Mononuclear cell (primary cell): ENCODE results near the gene RFTN2. TPM values are rescaled to one million over a fixed set of nuclear protein-coding genes. Genes with fewer than 3 reads are reported as not detected.
"Not testable (repeated sequence)": the region's sequence is repeated elsewhere in the genome, so short reads cannot be mapped to it uniquely, and the experiment has no call there.

Experiments used
- H3K27me3 ChIP-seq: 2 replicates; pipeline ENCODE4 v1.6.0; 2011; ENCODE audit warnings: low read length, control low read depth; ENCODE audit not compliant: insufficient read depth
- H3K4me1 ChIP-seq: 2 replicates; pipeline ENCODE4 v1.5.1; 2011; ENCODE audit warnings: mild to moderate bottlenecking, low read length, control low read depth; ENCODE audit not compliant: insufficient read depth
- H3K4me3 ChIP-seq: 2 replicates; pipeline ENCODE4 v1.5.1; 2011; ENCODE audit warnings: mild to moderate bottlenecking, low read length, moderate library complexity
- H3K9me3 ChIP-seq: 2 replicates; pipeline ENCODE4 v1.5.1; 2011; ENCODE audit warnings: low read depth, mild to moderate bottlenecking, control low read depth, low read length
- total RNA-seq: library from RNA; depleted of rRNA; stranded (reverse); fragments of >200 nt; gene quantifications from one replicate; pipeline ENCODE4 v1.2.3, GENCODE V29; 2012

Gene RFTN2, protein sequence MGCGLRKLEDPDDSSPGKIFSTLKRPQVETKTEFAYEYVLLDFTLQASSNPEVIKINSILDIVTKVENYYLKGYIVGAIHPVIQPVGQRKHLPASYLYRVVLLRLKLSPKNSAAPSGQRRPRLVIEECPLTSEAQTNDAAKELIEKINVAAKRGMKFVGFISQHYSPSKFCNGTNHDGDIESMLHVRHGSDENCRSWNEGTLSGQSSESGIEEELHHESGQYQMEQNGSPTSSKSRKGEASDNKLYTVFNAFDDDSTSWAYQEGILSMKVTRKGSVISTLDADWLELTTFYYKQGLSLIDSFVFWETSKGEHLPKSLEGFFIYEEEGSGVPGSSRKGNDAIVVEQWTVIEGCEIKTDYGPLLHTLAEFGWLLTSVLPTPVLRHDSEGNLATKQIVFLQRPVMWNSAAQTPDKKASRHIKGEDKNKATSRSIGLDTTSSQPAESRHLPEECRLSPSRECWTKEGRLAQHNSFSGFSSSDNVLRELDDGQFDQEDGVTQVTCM
- total RNA-seq, result under 0.01 TPM

DNA sequence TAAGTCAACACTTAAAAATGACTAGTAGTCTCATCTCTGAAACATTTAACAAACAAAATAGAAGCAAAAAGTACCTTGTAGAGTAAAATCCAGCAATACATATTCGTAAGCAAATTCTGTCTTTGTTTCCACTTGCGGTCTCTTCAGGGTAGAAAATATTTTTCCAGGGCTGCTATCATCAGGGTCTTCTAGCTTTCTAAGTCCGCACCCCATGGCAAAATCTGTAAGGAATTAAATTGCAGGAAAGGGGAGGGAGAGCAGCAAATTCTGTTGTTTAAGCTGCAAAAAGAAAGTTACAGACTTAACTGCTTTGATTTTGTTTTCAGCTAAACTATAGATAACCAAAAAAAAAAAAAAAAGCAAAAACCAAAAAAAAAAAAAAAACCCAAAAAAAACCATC lies at the start of gene RFTN2:
Gene RFTN2 (minus strand): TSS at position 342 of the 400 bp plus-strand sequence. CDS start 129 bp downstream, at position 213.
- H3K4me1 ChIP-seq, result no peaks in the 10 kb centered on the region
- H3K4me3 ChIP-seq, result no peak within 1 kb of the TSS
- H3K9me3 ChIP-seq, result no peaks in the 10 kb centered on the region
- peaks cover 20% of the 10 kb centered on the region for H3K27me3 ChIP-seq

DNA sequence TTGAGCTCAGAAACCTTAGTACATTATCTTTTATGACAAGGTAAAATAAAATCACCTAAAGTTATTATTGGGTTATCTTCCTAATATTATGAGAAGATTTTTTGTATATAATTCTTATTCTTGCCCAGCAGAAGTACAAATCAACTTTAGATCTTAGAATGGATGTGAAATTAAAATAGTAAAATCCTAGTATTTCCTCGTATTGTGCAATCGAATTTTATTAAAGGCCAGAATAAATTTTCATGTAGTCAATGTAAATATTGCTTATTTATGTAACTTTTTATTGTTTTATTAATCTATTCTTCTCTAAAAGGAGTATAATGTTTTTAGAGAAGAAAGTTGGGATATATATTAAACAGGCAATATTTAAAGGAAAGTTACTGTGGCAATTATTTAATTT lies 42.5 kb upstream of the RFTN2 start:
- H3K27me3 ChIP-seq, result no peaks in the 10 kb centered on the region
- H3K4me1 ChIP-seq, result no peaks in the 10 kb centered on the region
- H3K4me3 ChIP-seq, result no peak overlapping the region
- no peaks in the 10 kb centered on the region for H3K9me3 ChIP-seq

DNA sequence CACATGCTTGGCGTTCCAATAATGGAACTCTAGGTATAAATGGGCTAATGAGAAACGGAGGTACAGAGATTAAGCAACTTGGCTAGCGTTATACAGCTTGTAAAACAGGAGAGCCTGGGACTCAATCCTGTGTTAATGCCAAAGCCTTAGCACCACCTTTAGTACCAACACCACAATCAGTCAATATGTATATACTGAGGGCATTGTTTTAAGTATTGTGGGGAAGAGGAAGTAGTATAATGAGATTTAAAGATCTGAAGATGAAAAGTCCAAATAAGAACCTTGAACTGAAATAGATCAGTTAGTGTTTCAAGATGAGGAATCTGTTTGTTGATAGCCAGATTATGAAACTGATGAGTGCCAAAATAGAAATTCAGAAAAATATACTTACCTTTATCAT lies 37.9 kb upstream of the RFTN2 start:
- Histone ChIP-seq H3K27me3 (no peaks in the 10 kb centered on the region), H3K9me3 (no peaks in the 10 kb centered on the region), H3K4me3 (no peak overlapping the region), H3K4me1 (peaks cover 4% of the 10 kb centered on the region)

DNA sequence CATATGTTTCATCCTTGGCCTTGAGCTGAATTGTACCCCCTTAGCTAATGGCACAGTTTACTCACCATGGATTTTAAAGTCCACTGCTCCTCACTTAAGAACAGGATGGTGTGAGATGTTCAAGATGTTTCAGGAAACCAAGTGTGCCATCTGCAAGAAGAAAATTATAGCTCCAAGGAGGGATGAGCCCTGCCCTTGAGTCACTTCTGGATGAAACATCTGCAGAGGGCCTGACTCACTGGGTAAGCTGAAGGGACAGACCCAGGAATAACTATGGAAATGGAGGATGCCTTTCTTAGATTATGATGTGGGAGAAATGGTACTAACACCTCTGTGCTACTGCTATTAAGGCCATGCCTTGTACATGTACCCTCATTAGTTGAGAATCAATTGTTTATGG lies 36.2 kb upstream of the RFTN2 start:
- Histone ChIP-seq H3K27me3 (no peaks in the 10 kb centered on the region), H3K4me1 (peaks cover 16% of the 10 kb centered on the region), H3K9me3 (no peaks in the 10 kb centered on the region), H3K4me3 (no peak overlapping the region)

DNA sequence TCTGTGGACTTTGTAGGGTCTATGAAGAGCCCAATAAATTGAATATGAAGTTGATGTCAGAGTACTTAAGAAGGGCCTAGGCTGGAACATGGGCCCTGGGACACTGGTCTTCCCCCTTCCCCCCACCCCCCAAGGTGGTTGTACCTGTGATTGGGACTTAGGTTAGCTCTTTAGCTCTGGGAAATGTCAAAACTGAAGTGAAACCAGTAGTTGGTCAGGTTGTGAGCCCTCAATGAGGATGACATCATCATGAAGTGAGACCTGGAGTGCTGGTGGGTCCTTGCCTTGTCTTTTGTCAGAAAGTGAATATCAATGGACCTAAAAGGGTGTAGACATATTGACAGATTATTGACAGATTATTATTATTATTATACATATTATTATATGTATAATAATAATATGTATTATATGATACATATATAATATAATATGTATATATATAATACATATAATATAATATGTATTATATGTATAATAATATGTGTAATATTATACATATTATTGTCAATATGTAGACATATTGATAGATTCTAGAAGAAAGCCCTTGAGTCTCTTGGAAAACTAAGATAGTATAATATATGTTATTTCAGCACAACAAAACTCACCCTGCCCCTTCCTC lies 35.1 kb upstream of the RFTN2 start:
- H3K9me3 ChIP-seq, result no peaks in the 10 kb centered on the region
- no peak overlapping the region for H3K4me3 ChIP-seq
- no peaks in the 10 kb centered on the region for H3K27me3 ChIP-seq
- peaks cover 26% of the 10 kb centered on the region for H3K4me1 ChIP-seq

DNA sequence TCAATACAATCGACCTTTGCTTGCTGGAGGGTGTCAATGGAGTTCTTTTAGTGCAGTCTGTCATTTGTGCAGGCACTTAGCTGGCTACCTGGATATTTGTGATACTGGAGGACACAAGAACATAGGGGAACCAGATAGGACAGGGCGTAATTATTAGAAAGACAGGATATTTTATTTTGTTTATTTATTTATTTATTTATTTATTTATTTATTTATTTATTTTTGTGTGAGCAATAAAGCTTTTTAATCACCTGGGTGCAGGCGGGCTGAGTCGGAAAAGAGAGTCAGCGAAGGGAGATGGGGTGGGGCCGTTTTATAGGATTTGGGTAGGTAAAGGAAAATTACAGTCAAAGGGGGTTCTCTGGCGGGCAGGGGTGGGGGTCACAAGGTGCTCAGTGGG lies 33.8 kb upstream of the RFTN2 start:
- not testable (repeated sequence) for H3K9me3 ChIP-seq, H3K27me3 ChIP-seq, H3K4me3 ChIP-seq
- peaks cover 34% of the 10 kb centered on the region for H3K4me1 ChIP-seq

DNA sequence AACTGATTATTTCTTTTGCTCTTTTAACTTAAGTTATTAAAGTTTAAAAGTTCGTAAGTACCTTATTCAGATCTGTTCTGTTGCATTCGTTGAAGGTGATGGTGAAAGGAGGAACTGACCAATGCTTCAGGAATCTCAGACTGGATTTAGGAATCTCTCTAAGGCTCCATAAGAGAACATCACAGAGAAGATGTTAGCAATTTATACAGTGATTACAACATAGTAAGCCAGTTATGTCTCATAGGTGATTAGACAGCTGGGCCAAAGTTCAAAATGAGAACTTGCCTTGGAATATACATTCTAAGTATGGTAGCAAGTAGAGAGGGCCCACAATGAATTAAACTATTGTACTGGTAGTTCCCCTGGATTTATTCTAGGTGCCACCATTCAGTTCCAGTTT lies 32.9 kb upstream of the RFTN2 start:
- peaks cover 35% of the 10 kb centered on the region for H3K4me1 ChIP-seq
- H3K27me3 ChIP-seq, result no peaks in the 10 kb centered on the region
- no peak overlapping the region for H3K4me3 ChIP-seq
- H3K9me3 ChIP-seq, result no peaks in the 10 kb centered on the region

DNA sequence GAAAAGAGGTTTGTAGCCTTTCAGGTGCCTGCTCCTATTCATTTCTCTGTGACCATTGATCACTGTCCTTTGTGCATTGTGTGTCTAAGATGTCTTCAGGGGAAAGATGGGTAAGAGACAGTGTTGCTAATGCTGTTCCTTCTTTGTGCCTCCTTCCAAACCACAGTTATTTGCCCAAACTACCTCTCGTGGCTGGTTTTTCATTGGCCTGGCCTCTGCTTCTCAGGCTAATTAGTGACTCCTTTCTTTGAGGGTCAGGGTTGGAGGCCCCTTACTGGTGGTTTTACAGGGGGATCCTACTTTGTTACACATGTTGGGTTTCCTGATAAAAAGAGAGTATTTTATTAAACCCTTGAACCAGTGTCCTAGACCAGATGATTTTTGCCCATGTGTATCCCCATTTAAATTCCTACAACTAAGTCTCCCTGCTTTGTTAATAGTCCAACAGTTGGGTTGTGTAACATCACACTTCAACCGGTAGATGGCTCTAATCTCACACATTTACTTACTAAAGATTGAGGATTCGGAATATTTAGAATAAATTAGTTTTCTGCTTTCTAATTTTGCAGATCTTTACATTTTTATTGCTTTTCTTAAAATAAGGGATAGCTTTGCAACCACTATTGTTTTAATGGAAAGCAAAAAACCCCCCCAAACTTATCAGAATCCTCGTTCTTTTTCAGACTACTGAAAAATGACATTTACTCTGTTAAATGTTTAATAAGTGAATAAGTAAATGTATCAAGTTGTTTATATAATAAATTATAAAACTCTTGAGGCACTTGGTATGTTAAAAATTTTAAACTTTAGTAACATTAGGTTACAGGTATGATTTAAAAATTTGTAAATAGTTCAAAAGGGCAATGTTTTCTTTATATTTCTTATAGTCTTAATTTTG lies 32.2 kb upstream of the RFTN2 start:
- peak overlapping the region; percentile 3 for H3K4me3 ChIP-seq
- H3K4me1 ChIP-seq, result peaks cover 35% of the 10 kb centered on the region
- no peaks in the 10 kb centered on the region for H3K9me3 ChIP-seq
- H3K27me3 ChIP-seq, result no peaks in the 10 kb centered on the region

DNA sequence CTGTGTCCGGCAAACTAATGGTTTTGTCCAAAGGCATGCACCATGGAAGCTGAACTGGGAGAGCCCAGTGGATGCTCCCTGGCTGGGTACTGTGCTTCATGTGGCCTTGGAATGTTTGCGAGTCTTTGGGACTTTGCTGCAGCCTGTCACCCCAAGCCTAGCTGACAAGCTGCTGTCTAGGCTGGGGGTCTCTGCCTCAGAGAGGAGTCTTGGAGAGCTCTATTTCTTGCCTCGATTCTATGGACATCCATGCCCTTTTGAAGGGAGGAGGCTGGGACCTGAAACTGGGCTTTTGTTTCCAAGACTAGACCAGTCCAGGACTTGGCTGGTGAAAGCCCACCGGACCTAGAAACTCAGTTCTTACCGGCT lies 31.4 kb upstream of the RFTN2 start:
- H3K9me3 ChIP-seq, result no peaks in the 10 kb centered on the region
- no peaks in the 10 kb centered on the region for H3K27me3 ChIP-seq
- H3K4me1 ChIP-seq, result peaks cover 35% of the 10 kb centered on the region
- no peak overlapping the region for H3K4me3 ChIP-seq

DNA sequence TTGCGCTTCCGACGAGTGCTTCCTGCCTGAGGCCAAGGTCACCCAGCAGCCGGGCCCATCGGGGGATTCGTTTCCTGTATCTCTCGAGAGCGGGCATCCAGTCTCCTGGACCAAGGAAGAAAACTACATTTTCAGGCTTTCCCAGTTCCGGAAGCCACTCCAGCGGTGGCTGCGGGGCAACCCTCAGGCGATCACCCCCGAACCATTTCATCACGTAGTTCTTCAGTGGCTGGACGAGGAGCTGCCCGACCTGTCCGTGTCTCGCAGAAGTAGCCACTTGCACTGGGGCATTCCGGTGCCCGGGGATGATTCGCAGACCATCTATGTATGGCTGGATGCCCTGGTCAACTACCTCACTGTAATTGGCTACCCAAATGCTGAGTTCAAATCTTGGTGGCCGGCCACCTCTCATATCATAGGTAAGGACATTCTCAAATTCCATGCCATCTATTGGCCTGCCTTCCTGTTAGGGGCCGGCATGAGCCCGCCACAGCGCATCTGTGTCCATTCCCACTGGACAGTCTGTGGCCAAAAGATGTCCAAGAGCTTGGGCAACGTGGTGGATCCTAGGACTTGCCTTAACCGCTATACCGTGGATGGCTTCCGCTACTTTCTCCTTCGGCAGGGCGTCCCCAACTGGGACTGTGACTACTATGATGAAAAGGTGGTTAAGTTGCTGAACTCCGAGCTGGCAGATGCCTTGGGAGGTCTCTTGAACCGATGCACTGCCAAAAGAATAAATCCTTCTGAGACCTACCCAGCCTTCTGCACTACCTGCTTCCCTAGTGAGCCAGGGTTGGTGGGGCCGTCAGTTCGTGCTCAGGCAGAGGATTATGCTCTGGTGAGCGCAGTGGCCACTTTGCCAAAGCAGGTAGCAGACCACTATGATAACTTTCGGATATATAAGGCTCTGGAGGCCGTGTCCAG lies 30.8 kb upstream of the RFTN2 start:
- H3K4me3 ChIP-seq, result peak overlapping the region; percentile 73
- H3K4me1 ChIP-seq, result peaks cover 35% of the 10 kb centered on the region
- peaks cover 2% of the 10 kb centered on the region for H3K27me3 ChIP-seq

DNA sequence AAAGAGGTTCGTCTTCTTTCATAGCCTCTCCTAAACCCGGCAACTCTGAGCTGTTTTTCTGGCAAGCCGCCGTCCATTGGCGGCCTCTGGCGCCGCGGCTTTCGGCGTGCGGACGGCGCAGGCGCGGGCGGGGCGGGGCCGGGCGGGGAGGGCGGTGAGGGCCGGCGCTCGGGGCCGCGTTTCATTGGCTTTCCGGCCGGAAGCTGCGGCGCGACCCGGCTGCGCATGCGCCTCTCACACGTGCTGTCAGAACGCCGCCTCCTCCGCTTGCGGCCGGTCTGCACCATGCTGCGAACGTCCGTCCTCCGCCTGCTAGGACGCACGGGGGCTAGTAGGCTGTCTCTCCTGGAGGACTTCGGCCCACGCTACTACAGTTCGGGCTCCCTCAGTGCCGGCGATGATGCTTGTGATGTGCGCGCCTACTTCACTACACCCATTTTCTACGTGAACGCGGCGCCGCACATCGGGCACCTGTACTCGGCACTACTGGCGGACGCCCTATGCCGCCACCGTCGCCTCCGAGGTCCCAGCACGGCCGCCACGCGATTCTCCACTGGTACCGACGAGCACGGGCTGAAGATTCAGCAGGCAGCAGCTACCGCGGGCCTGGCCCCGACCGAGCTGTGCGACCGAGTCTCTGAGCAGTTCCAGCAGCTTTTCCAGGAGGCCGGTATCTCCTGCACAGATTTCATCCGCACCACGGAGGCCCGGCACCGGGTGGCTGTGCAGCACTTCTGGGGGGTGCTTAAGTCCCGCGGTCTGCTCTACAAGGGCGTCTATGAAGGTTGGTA lies 29.9 kb upstream of the RFTN2 start, which contains the start of gene MARS2:
Gene MARS2 (plus strand): TSS at position 249 of the 791 bp plus-strand sequence. CDS start 37 bp downstream, at position 286.
- Histone ChIP-seq H3K4me1 (peaks cover 32% of the 10 kb centered on the region), H3K9me3 (no peaks in the 10 kb centered on the region), H3K4me3 (peak within 1 kb of the TSS; percentile 73), H3K27me3 (peaks cover 2% of the 10 kb centered on the region)

More for the DNA sequence above, 30.8 kb upstream of the RFTN2 start:
- no peaks in the 10 kb centered on the region for H3K9me3 ChIP-seq

DNA sequence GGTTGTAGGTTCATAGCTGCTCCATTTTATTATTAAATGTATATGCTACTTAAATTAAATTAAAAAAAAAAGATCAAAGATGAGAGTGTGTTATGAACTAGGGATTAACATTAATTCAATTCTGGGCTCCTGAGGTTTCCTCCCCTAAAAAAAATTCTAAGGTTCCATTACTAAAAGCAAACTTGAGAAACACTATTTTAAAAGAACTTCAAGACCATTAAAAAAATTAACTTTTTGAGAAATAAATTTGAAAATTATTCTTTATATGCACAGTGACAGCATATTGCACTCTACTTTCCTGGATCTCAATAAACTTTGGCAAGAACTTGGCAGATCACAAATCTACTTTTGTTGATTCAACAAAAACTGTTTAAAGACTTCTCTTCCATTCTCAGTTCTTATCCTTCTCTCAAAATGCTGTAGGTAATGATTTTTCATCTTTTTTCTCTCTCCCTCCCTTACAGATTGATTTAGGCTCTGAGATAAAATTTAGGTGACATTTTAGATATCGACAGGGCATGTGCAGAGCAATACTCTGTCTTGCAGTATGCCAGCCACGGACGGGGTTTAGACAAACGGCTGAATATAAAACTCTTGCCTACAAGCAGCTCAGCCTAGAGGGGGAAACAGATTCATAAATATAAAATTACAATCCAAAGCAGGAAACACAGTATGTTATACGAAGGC lies 29.2 kb upstream of the RFTN2 start:
- Histone ChIP-seq H3K27me3 (peaks cover 2% of the 10 kb centered on the region), H3K4me3 (peak overlapping the region; percentile 73), H3K4me1 (peaks cover 31% of the 10 kb centered on the region), H3K9me3 (no peaks in the 10 kb centered on the region)

DNA sequence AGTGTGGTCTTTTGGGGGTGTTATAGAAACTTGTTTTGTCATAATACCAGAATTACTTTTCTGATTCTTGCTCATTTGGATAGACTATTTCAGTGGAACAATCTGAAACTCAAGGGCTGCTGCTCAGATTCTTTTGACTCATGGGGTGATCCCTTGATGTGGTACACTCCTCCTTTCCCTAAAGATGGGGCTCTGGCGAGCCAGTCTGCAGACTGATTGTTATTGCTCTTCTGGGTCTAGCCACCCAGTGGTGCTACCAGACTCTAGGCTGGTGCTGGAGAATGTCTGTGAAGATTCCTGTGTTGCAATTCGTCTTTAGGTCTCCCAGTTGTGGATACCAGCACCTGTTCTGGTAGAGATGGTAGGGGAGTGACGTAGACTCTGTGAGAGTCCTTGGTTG lies 25.6 kb upstream of the RFTN2 start:
- Histone ChIP-seq H3K9me3 (no peaks in the 10 kb centered on the region), H3K4me3 (no peak overlapping the region), H3K4me1 (peaks cover 13% of the 10 kb centered on the region), H3K27me3 (peaks cover 2% of the 10 kb centered on the region)
